ENCODE measurements around the gene NUP153. TPM values are rescaled to one million over a fixed set of nuclear protein-coding genes. Genes with fewer than 3 reads are reported as not detected.

Gene NUP153
- total and polyA plus RNA-seq, 10 of the 15 experiments (the other 5 are each of a cell fraction or from before 2014, with no cell fraction given) = 13.9 to 77.7 (median 56.2) TPM

DNA sequence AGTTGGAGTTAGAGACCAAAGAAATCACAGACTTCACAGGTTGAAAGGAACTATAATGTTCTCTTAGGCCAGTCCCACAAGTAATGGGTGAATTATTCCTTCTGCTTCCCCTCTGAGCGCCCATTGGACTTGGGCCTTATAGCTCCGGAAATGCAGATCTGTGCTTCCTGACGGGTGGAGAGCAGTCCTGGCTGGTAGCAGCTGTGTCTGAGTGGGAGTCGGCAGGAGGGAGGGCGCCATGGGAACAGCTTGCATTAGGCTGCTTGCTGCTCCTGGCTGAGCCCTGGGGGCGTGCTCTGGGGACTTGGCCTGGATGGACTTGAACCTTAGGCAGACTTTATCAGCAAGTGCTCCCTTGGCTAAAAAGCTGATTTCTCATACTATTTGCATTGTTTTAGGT, 18.4 kb upstream of the NUP153 start:
- H4K20me1 ChIP-seq (ENCODE audit: control insufficient read depth, insufficient read depth) = no peaks in the 10 kb centered on the region
- DNase-seq (ENCODE audit: low read depth, low spot score) (no peak), FAIRE-seq (no peak), ATAC-seq (no peak)
- H3K79me2 ChIP-seq (ENCODE audit: control insufficient read depth, insufficient read depth, low read length) = no peaks in the 10 kb centered on the region
- no peak overlapping the region for H3K9ac ChIP-seq (ENCODE audit: control insufficient read depth, insufficient read depth, low read length)
- TF ChIP-seq TCF12 (IDR thresholded peaks at IDR 0.05; ENCODE audit: low read depth, low read length) (no peak), ZBED1 (IDR thresholded peaks at IDR 0.05; ENCODE audit: borderline replicate concordance) (no peak), NR2F1 (conservative IDR thresholded peaks at IDR 0.05) (no peak), GABPA (IDR thresholded peaks at IDR 0.05; ENCODE audit: low read depth) (no peak), RFX5 (IDR thresholded peaks at IDR 0.05; ENCODE audit: low read depth, low read length) (no peak), LARP7 (IDR thresholded peaks at IDR 0.05) (no peak), RB1 (IDR thresholded peaks at IDR 0.05; ENCODE audit: borderline replicate concordance) (no peak), KDM1A (IDR thresholded peaks at IDR 0.05; ENCODE audit: borderline replicate concordance) (no peak), TCF7 (IDR thresholded peaks at IDR 0.05; ENCODE audit: borderline replicate concordance) (no peak), RAD21 (IDR thresholded peaks at IDR 0.05; ENCODE audit: insufficient read depth, low read depth, low read length) (no peak), SMAD1 (IDR thresholded peaks at IDR 0.05; ENCODE audit: low read depth, partially characterized antibody) (no peak), YBX1 (IDR thresholded peaks at IDR 0.05) (no peak), BHLHE40 (IDR thresholded peaks at IDR 0.05; ENCODE audit: borderline replicate concordance in 1 of 2, low read depth in 2 of 2, low read length in 1 of 2) (no peak), POU2F2 (IDR thresholded peaks at IDR 0.05; ENCODE audit: borderline replicate concordance, low read depth, low read length) (no peak), SMARCA5 (IDR thresholded peaks at IDR 0.05) (no peak), ESRRA (IDR thresholded peaks at IDR 0.05; ENCODE audit: low read length) (no peak)
- TF ChIP-seq, protein P1, sequence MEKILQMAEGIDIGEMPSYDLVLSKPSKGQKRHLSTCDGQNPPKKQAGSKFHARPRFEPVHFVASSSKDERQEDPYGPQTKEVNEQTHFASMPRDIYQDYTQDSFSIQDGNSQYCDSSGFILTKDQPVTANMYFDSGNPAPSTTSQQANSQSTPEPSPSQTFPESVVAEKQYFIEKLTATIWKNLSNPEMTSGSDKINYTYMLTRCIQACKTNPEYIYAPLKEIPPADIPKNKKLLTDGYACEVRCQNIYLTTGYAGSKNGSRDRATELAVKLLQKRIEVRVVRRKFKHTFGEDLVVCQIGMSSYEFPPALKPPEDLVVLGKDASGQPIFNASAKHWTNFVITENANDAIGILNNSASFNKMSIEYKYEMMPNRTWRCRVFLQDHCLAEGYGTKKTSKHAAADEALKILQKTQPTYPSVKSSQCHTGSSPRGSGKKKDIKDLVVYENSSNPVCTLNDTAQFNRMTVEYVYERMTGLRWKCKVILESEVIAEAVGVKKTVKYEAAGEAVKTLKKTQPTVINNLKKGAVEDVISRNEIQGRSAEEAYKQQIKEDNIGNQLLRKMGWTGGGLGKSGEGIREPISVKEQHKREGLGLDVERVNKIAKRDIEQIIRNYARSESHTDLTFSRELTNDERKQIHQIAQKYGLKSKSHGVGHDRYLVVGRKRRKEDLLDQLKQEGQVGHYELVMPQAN (conservative IDR thresholded peaks at IDR 0.05) = no peak
- TF ChIP-seq, protein P2, sequence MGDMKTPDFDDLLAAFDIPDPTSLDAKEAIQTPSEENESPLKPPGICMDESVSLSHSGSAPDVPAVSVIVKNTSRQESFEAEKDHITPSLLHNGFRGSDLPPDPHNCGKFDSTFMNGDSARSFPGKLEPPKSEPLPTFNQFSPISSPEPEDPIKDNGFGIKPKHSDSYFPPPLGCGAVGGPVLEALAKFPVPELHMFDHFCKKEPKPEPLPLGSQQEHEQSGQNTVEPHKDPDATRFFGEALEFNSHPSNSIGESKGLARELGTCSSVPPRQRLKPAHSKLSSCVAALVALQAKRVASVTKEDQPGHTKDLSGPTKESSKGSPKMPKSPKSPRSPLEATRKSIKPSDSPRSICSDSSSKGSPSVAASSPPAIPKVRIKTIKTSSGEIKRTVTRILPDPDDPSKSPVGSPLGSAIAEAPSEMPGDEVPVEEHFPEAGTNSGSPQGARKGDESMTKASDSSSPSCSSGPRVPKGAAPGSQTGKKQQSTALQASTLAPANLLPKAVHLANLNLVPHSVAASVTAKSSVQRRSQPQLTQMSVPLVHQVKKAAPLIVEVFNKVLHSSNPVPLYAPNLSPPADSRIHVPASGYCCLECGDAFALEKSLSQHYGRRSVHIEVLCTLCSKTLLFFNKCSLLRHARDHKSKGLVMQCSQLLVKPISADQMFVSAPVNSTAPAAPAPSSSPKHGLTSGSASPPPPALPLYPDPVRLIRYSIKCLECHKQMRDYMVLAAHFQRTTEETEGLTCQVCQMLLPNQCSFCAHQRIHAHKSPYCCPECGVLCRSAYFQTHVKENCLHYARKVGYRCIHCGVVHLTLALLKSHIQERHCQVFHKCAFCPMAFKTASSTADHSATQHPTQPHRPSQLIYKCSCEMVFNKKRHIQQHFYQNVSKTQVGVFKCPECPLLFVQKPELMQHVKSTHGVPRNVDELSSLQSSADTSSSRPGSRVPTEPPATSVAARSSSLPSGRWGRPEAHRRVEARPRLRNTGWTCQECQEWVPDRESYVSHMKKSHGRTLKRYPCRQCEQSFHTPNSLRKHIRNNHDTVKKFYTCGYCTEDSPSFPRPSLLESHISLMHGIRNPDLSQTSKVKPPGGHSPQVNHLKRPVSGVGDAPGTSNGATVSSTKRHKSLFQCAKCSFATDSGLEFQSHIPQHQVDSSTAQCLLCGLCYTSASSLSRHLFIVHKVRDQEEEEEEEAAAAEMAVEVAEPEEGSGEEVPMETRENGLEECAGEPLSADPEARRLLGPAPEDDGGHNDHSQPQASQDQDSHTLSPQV (IDR thresholded peaks at IDR 0.05) = no peak
- TF ChIP-seq, protein P3, sequence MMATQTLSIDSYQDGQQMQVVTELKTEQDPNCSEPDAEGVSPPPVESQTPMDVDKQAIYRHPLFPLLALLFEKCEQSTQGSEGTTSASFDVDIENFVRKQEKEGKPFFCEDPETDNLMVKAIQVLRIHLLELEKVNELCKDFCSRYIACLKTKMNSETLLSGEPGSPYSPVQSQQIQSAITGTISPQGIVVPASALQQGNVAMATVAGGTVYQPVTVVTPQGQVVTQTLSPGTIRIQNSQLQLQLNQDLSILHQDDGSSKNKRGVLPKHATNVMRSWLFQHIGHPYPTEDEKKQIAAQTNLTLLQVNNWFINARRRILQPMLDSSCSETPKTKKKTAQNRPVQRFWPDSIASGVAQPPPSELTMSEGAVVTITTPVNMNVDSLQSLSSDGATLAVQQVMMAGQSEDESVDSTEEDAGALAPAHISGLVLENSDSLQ (IDR thresholded peaks at IDR 0.05) = no peak
- TF ChIP-seq, protein P4, sequence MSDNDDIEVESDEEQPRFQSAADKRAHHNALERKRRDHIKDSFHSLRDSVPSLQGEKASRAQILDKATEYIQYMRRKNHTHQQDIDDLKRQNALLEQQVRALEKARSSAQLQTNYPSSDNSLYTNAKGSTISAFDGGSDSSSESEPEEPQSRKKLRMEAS (IDR thresholded peaks at IDR 0.05; ENCODE audit: low read depth, low read length) = no peak
- no peaks in the 10 kb centered on the region for H3K4me1 ChIP-seq (ENCODE audit: control insufficient read depth, insufficient read depth, low read length)
- H3K4me2 ChIP-seq (ENCODE audit: control insufficient read depth, insufficient read depth) = no peak overlapping the region
- H3K27me3 ChIP-seq (replicated peaks in 1 of 2; ENCODE audit: control insufficient read depth in 2 of 2, insufficient read depth in 2 of 2, low read length in 1 of 2) = no peaks in the 10 kb centered on the region
- no peak overlapping the region for H2AFZ ChIP-seq (ENCODE audit: control insufficient read depth, low read depth, low read length)
- intact Hi-C loops (cut with micrococcal nuclease; ENCODE audit: unreplicated experiment) (no loop called here), in situ Hi-C loops (cut with MboI) (no loop called here)
- no peak overlapping the region for H3K4me3 ChIP-seq
- ChIA-PET RAD21 (ENCODE audit: unreplicated experiment) (interaction anchor here (0.5 kb wide), 1 partner anchor 123 kb away, joined by 3 read pairs; no protein-coding TSS in a partner anchor), POLR2A (interaction anchor here (0.6 kb wide), 1 partner anchor 279 kb away, joined by 3 read pairs; no protein-coding TSS in a partner anchor), CTCF (no interaction called here), SMC1A (ENCODE audit: uncharacterized antibody, unreplicated experiment) (interaction anchor here (1.8 kb wide), 1 partner anchor 18 kb away, joined by 4 read pairs; no protein-coding TSS in a partner anchor)
- H3K27ac ChIP-seq (ENCODE audit: control insufficient read depth, insufficient read depth) = no peak overlapping the region
- no TSS peak for BruUV-seq (replicated peaks)
- no peaks in the 10 kb centered on the region for H3K9me3 ChIP-seq (replicated peaks; ENCODE audit: control insufficient read depth, insufficient read depth, low read length)
- no peaks in the 10 kb centered on the region for H3K36me3 ChIP-seq (ENCODE audit: control insufficient read depth in 2 of 2, insufficient read depth in 2 of 2, low read length in 1 of 2)
- 40% methylated on average over 6 of the region's 6 CpGs for WGBS (ENCODE audit: insufficient coverage, insufficient replicate concordance, low lambda C conversion rate, missing lambda C conversion rate)

Data from GM12878 (cell line).